Activated CD8-positive, alpha-beta memory T cell treated with anti-CD3 and anti-CD28 coated beads for 36 hours (primary cell): ENCODE measurements around the gene TSPAN4. TPM values are rescaled to one million over a fixed set of nuclear protein-coding genes. Genes with fewer than 3 reads are reported as not detected.

Source experiments
- CTCF ChIA-PET: fragments of 350-600 bp; sonication (Branson Sonifier 250); formaldehyde crosslinking; loops from one replicate; lab custom pipeline; 2021; ENCODE audit warnings: antibody characterized with exemption; lab: Charles Lee
- POLR2A ChIA-PET: fragments of 350-600 bp; sonication (Branson Sonifier 250); formaldehyde crosslinking; loops from one replicate; lab custom pipeline; 2021; ENCODE audit warnings: antibody characterized with exemption; lab: Charles Lee
- total RNA-seq, 2 experiments: library from RNA; stranded (reverse); gene quantifications; one replicate each; pipeline ENCODE4 v1.2.3, GENCODE V29; 2021

TSPAN4 gene
- total RNA-seq, 2 experiments from 2014 or later = 9.4 to 12.7 TPM

- ChIA-PET POLR2A (interaction anchor here (0.6 kb wide), 1 partner anchor 8 kb away, joined by 5 read pairs; no protein-coding TSS in a partner anchor), CTCF (no interaction called here)
Observed at GRCh38 chr11:802693-803466, 39.8 kb upstream of the TSPAN4 start.

- POLR2A ChIA-PET = interaction anchor here (0.6 kb wide), 1 partner anchor 8 kb away, joined by 5 read pairs; no protein-coding TSS in a partner anchor
- CTCF ChIA-PET = interaction anchor here (1.1 kb wide), 1 partner anchor 37 kb away, joined by 3 read pairs; no protein-coding TSS in a partner anchor
Observed at GRCh38 chr11:803467-803742, 39.2 kb upstream of the TSPAN4 start.

- POLR2A ChIA-PET = interaction anchor here (0.7 kb wide), 1 partner anchor 355 kb away, joined by 4 read pairs; no protein-coding TSS in a partner anchor
- CTCF ChIA-PET = interaction anchor here (1.1 kb wide), 1 partner anchor 38 kb away, joined by 3 read pairs; no protein-coding TSS in a partner anchor
Observed at GRCh38 chr11:803770-804598, 38.7 kb upstream of the TSPAN4 start.

GRCh38 chr11:804599-804964, 38.1 kb upstream of the TSPAN4 start:
- CTCF ChIA-PET = no interaction called here

GRCh38 chr11:808427-809286, 34.0 kb upstream of the TSPAN4 start:
- ChIA-PET POLR2A (interaction anchor here (0.8 to 2.0 kb wide), 5 partner anchors 11 to 31 kb away, joined by 3 to 16 read pairs (median 4); partner anchors contain the start of genes GATD1 and PNPLA2), CTCF (interaction anchor here (0.8 to 2.3 kb wide), 5 partner anchors 10 to 112 kb away, joined by 3 to 5 read pairs (median 4); partner anchors contain the start of gene PNPLA2)

More at GRCh38 chr11:804599-804964, 38.1 kb upstream of the TSPAN4 start:
- POLR2A ChIA-PET = interaction anchor here (0.7 kb wide), 1 partner anchor 356 kb away, joined by 4 read pairs; no protein-coding TSS in a partner anchor

- POLR2A ChIA-PET = interaction anchor here (0.6 to 2.0 kb wide), 6 partner anchors 10 to 52 kb away, joined by 3 to 16 read pairs (median 5); partner anchors contain the start of genes GATD1 and PNPLA2
- CTCF ChIA-PET = interaction anchor here (0.6 to 1.6 kb wide), 4 partner anchors 10 to 26 kb away, joined by 3 to 4 read pairs (median 4); partner anchors contain the start of gene PNPLA2
Observed at GRCh38 chr11:809287-810039, 33.2 kb upstream of the TSPAN4 start, which contains the start of gene RPLP2. RPLP2 (plus strand) TSS chr11:809967; CDS start chr11:810235, 268 bp downstream.

- ChIA-PET CTCF (interaction anchor here (0.6 to 1.5 kb wide), 3 partner anchors 9 to 25 kb away, joined by 3 to 6 read pairs (median 3); partner anchors contain the start of gene PNPLA2), POLR2A (interaction anchor here (0.6 to 2.0 kb wide), 7 partner anchors 9 to 274 kb away, joined by 3 to 16 read pairs (median 5); partner anchors contain the start of genes GATD1 and PNPLA2)
Observed at GRCh38 chr11:810040-810567, 32.5 kb upstream of the TSPAN4 start.

- CTCF ChIA-PET = interaction anchor here (1.5 kb wide), 1 partner anchor 8 kb away, joined by 6 read pairs; the partner anchor contains the start of gene PNPLA2
Observed at GRCh38 chr11:811446-812245, 31.0 kb upstream of the TSPAN4 start.

GRCh38 chr11:812390-812789, 30.3 kb upstream of the TSPAN4 start:
- ChIA-PET CTCF (no interaction called here), POLR2A (no interaction called here)

More at GRCh38 chr11:811446-812245, 31.0 kb upstream of the TSPAN4 start:
- POLR2A ChIA-PET = interaction anchor here (1.0 to 1.3 kb wide), 2 partner anchors 8 to 9 kb away, joined by 5 to 11 read pairs; partner anchors contain the start of gene PNPLA2

- ChIA-PET POLR2A (no interaction called here), CTCF (no interaction called here)
Observed at GRCh38 chr11:813072-813455, 29.6 kb upstream of the TSPAN4 start.

- ChIA-PET CTCF (interaction anchor here (0.6 kb wide), 1 partner anchor 38 kb away, joined by 3 read pairs; no protein-coding TSS in a partner anchor), POLR2A (interaction anchor here (0.7 kb wide), 1 partner anchor 7 kb away, joined by 5 read pairs; no protein-coding TSS in a partner anchor)
Observed at GRCh38 chr11:813456-814096, 29.1 kb upstream of the TSPAN4 start.

- ChIA-PET POLR2A (no interaction called here), CTCF (no interaction called here)
Observed at GRCh38 chr11:815675-816432, 26.8 kb upstream of the TSPAN4 start.

GRCh38 chr11:816433-816779, 26.2 kb upstream of the TSPAN4 start:
- POLR2A ChIA-PET = no interaction called here
- CTCF ChIA-PET = no interaction called here

GRCh38 chr11:818396-819128, 24.1 kb upstream of the TSPAN4 start, which contains the start of gene PNPLA2:
PNPLA2 (plus strand) TSS chr11:818914; CDS start chr11:819719, 805 bp downstream.
- CTCF ChIA-PET = interaction anchor here (0.7 to 1.5 kb wide), 3 partner anchors 8 to 10 kb away, joined by 3 to 6 read pairs (median 4); partner anchors contain the start of gene RPLP2

More at GRCh38 chr11:818396-819128, 24.1 kb upstream of the TSPAN4 start, which contains the start of gene PNPLA2:
- POLR2A ChIA-PET = interaction anchor here (1.3 to 2.4 kb wide), 5 partner anchors 7 to 14 kb away, joined by 5 to 16 read pairs (median 11); partner anchors contain the start of genes CD151, CRACR2B and RPLP2
